ENCODE results near the gene ACOT7. TPM values are rescaled to one million over a fixed set of nuclear protein-coding genes. Genes with fewer than 3 reads are reported as not detected.

The ACOT7 gene
- total RNA-seq, 1 experiment from 2014 or later, result 151 TPM

GRCh38 chr1:6409733-6410132, 16.2 kb upstream of the ACOT7 start (continued):
- TF ChIP-seq AR (CRISPR knock-in tag; IDR thresholded peaks at IDR 0.05), result no peak
- no peak for TF ChIP-seq TEAD1 (CRISPR knock-in tag; IDR thresholded peaks at IDR 0.05)
- TF ChIP-seq PREB (CRISPR knock-in tag; IDR thresholded peaks at IDR 0.05; ENCODE audit: borderline replicate concordance), result no peak
- TF ChIP-seq GRHL2 (CRISPR knock-in tag; IDR thresholded peaks at IDR 0.05; ENCODE audit: insufficient replicate concordance, severe bottlenecking), result no peak

GRCh38 chr1:6409053-6409452, 15.5 kb upstream of the ACOT7 start:
- no peak for ATAC-seq
- TF ChIP-seq AR (CRISPR knock-in tag; IDR thresholded peaks at IDR 0.05) (no peak), RELA (CRISPR knock-in tag; IDR thresholded peaks at IDR 0.05; ENCODE audit: borderline replicate concordance) (no peak), MYBL2 (CRISPR knock-in tag; IDR thresholded peaks at IDR 0.05) (no peak), HMGXB4 (CRISPR knock-in tag; IDR thresholded peaks at IDR 0.05) (no peak), IRF2 (CRISPR knock-in tag; IDR thresholded peaks at IDR 0.05; ENCODE audit: borderline replicate concordance, low read depth) (no peak), ELF4 (CRISPR knock-in tag; IDR thresholded peaks at IDR 0.05; ENCODE audit: low read depth) (no peak), ZNF416 (CRISPR knock-in tag; IDR thresholded peaks at IDR 0.05) (no peak), ZNF425 (CRISPR knock-in tag; conservative IDR thresholded peaks at IDR 0.05) (no peak), ZBTB43 (CRISPR knock-in tag; IDR thresholded peaks at IDR 0.05) (no peak), GRHL2 (CRISPR knock-in tag; IDR thresholded peaks at IDR 0.05; ENCODE audit: insufficient replicate concordance, severe bottlenecking) (no peak), AFF4 (CRISPR knock-in tag; IDR thresholded peaks at IDR 0.05; ENCODE audit: borderline replicate concordance) (no peak), PRDM15 (CRISPR knock-in tag; IDR thresholded peaks at IDR 0.05) (no peak)

More at GRCh38 chr1:6409053-6409452, 15.5 kb upstream of the ACOT7 start:
- Mint-ChIP-seq H3K27ac (no peak overlapping the region), H3K4me1 (no peaks in the 10 kb centered on the region), H3K36me3 (no peaks in the 10 kb centered on the region), H3K27me3 (ENCODE audit: low read depth) (peaks cover 45% of the 10 kb centered on the region), H3K4me3 (no peak overlapping the region), H3K9me3 (no peaks in the 10 kb centered on the region)
- CTCF ChIA-PET, result interaction anchor here (0.6 to 2.3 kb wide), 5 partner anchors 10 to 1235 kb away, joined by 3 to 11 read pairs (median 3); partner anchors contain the start of gene HES2
- DNase-seq (ENCODE audit: low spot score), result no peak
- POLR2A ChIA-PET, result no interaction called here
